ENCODE results near the gene FAM8A1. TPM values are rescaled to one million over a fixed set of nuclear protein-coding genes. Genes with fewer than 3 reads are reported as not detected.

The FAM8A1 gene
- total RNA-seq, 2 experiments from 2014 or later: 3.8 to 3.9 TPM

- ChIA-PET POLR2A (no interaction called here), CTCF (no interaction called here)
These were observed 50.7 kb downstream of the FAM8A1 start for GRCh38 chr6:17650656-17651309.

- ChIA-PET POLR2A (no interaction called here), CTCF (no interaction called here)
These were observed 53.2 kb downstream of the FAM8A1 start for GRCh38 chr6:17653198-17653882.

GRCh38 chr6:17656092-17656491 lies 56.0 kb downstream of the FAM8A1 start:
- ChIA-PET CTCF (no interaction called here), POLR2A (no interaction called here)

- ChIA-PET POLR2A (interaction anchor here (0.6 to 0.7 kb wide), 2 partner anchors 19 to 132 kb away, joined by 3 to 5 read pairs; no protein-coding TSS in a partner anchor), CTCF (no interaction called here)
These were observed 56.5 kb downstream of the FAM8A1 start for GRCh38 chr6:17656644-17657043.

Other genes with a start within 250 kb of the FAM8A1 start
- not detected for gene CAP2, start 206.7 kb upstream of the FAM8A1 start, total RNA-seq
- gene NUP153, start 106.6 kb downstream of the FAM8A1 start, total RNA-seq: 10 to 100 TPM; 98.5 to 99.7 TPM